Effector CD4-positive, alpha-beta T cell (primary cell): ENCODE data around the gene LMO1.

Source experiments
- DNase-seq: peaks from one replicate; pipeline ENCODE4 v3.0.0-alpha.2; 2020

LMO1 gene

GRCh38 chr11:8263109-8263768 is 439 bp downstream of the LMO1 start:
- DNase-seq, result no peak

DNA sequence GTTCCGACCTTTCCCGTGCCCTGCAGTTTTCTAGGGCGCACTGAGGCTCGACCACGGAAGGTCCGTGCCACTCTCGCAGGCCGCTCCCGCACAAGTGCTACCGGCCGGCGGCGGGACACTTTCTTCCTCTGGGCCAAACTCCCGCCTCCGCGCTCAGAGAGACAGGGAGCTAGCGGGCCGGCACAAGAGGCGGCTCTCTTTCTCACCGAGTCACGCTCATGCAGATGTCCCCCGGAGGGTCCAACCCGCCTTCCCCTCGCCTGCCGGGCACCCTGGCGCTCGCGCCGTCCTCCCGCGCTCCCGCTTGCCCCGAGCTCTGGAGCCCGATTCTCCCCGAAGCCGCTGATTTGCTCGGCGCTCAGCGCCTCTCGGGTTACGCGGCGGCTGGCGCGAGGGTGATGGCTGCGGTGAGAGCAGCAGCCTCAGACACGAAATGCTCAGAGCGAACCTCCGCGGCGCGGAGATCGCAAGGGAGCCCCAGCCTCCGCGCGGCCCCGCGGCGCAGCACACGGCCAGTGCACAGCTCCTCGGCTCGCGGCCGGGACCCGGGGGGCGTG is 1.0 kb downstream of the LMO1 start:
- DNase-seq, result no peak

- no peak for DNase-seq
These were observed 1.6 kb downstream of the LMO1 start for GRCh38 chr11:8261921-8262551.

DNA sequence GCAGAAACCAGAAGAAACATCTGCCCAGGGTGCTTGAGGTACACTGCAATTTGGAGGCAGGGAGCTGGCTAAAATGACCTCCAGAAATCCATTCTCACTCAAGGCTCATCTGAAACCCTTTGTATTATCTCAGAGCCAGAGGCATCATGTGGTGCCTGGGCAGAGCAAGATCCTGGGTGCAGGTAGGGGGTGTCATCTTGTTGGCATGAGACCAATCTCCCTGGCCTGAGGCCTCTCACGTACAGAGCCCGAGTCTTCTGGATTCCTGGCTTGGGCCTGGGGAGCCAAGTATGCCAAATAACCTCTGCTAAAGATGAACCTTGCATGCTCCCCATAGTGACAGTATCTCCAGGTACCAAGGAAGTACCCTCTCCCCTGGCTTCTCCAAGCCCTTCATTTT is 2.4 kb downstream of the LMO1 start:
- DNase-seq, result no peak

- no peak for DNase-seq
These were observed 3.3 kb downstream of the LMO1 start for GRCh38 chr11:8260202-8260966.

GRCh38 chr11:8259306-8259959 is 4.2 kb downstream of the LMO1 start:
- no peak for DNase-seq

DNA sequence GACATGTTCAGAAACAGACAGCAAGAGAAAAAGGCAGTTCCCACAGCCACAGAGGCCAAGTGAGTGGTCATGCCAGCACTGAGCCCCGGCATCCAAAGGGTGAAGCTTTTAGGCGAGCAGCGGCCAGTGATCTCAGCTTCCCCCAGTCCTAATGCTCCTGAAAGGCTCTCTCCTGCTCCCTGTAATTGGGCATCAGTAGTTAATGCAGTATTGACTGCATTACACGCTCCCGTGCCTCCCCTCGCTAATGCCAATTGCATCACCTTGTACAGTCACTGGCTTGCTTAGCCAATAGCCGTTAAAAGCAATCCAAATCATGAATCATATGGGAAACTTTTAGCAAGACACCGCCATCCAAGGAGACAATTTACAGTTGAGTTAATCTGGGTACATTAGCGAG is 4.9 kb downstream of the LMO1 start:
- DNase-seq, result no peak

- no peak for DNase-seq
These were observed 5.4 kb downstream of the LMO1 start for GRCh38 chr11:8258289-8258688.

DNA sequence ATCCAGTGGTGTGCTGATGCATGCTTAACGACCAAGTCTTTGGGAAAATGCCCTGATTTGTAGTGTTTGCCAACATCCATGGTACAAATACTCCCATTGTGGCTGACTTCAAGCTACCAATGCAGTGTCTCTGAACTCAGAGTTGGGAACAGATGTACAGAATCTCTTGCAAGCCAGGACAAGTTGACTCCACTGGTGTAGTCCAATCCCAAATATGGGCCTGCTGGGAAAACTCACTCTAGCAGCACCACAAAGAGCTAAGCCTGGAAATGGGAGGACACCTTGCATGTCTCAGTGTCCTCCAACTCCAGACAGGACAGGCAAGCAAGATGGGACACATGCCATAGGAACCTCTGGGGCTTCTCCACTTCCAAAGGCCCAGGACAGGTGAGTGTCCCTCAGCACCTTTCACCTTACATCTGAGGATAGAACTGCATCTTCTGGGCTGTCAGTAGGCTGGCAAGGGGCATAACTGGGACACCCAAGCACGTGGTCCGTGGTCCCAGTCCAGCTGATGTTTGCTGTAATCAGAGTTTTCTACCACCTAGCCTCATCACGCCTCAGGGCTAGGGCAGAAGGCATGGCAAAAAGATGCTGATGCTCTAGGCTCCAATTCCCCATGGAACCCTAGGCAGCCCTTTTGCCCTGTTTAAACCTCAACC is 6.5 kb downstream of the LMO1 start:
- no peak for DNase-seq

GRCh38 chr11:8256271-8257002 is 7.2 kb downstream of the LMO1 start:
- DNase-seq, result no peak

- no peak for DNase-seq
These were observed 10.1 kb downstream of the LMO1 start for GRCh38 chr11:8253566-8253965.

DNA sequence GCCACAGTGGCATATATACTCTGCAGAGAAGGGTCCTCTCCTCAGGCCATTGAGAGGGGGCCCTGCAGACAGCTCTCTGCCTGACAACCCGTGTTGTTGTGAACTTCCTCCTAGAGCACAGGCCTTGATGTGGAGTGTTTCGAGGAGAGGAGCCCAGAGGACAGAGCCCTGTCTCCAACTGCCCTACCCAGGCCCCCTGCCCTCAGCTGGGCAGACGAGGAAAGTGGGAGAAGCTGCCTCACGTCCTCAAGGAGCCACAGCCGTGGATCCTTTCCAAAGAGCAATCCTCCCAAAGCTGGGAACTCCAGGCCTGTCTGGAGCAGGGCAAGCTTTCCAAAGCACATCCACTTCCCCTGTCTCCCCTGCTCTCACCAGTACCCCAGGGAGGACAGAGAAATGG is 10.7 kb downstream of the LMO1 start:
- DNase-seq, result no peak

DNA sequence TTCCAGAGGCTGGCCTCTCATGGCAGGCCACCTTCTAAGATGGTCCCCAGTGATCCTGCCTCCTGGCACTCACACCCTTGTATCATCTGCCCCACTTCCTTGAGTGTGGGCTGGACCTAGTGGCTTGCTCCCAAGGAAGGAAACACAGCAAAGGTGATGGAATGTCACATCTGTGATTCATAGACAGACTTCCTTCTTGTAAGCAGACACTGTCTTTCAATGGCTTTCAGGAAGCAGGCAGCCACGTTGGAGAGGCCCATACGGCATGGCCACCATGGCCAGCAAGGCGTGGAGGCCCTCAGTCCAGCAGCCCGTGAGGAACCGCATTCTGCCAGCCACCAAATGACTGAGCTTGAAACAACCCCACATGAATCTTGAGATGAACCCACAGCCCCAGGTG is 11.3 kb downstream of the LMO1 start:
- DNase-seq, result no peak

DNA sequence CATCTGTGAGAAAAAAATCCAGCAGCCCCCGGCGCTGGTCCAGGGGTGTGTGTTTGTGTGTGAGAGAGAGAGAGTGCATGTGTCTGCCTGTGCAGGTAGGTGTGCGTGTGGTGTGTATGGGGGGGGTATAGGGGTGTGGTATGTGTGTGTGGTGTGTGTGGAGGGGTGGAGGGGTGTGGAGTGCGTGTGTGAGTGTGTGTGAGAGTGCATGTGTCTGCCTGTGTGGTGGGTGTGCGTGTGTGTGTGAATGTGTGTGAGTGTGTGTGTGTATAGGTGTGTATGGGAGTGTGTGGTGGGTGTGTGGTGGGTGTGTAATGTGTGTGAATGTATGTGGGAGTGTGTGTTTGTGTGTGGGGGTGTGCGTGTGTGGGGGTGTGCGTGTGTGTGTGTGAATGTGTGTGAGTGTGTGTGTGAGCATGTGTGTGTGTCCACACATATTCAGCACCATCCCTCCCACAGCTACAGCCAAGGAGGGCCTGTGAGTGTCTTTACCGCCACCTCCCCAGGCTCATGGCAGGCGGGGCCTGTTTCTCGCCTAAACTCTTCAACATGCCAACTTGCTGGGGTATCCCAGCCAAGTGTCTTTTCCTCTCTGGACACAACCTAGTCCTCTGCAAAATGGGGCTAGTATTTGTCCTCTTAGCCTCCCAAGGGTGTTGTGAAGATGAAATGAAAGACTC is 11.9 kb downstream of the LMO1 start:
- no peak for DNase-seq

GRCh38 chr11:8250981-8251615 is 12.6 kb downstream of the LMO1 start:
- no peak for DNase-seq

GRCh38 chr11:8250434-8250833 is 13.2 kb downstream of the LMO1 start:
- no peak for DNase-seq

GRCh38 chr11:8249482-8249881 is 14.2 kb downstream of the LMO1 start:
- DNase-seq, result no peak

- no peak for DNase-seq
These were observed 14.9 kb downstream of the LMO1 start for GRCh38 chr11:8248786-8249185.

GRCh38 chr11:8247312-8247711 is 16.4 kb downstream of the LMO1 start:
- DNase-seq, result no peak

GRCh38 chr11:8243458-8243857 is 20.2 kb downstream of the LMO1 start:
- no peak for DNase-seq
